ENCODE measurements around the gene CSMD2.

CSMD2 gene

DNA sequence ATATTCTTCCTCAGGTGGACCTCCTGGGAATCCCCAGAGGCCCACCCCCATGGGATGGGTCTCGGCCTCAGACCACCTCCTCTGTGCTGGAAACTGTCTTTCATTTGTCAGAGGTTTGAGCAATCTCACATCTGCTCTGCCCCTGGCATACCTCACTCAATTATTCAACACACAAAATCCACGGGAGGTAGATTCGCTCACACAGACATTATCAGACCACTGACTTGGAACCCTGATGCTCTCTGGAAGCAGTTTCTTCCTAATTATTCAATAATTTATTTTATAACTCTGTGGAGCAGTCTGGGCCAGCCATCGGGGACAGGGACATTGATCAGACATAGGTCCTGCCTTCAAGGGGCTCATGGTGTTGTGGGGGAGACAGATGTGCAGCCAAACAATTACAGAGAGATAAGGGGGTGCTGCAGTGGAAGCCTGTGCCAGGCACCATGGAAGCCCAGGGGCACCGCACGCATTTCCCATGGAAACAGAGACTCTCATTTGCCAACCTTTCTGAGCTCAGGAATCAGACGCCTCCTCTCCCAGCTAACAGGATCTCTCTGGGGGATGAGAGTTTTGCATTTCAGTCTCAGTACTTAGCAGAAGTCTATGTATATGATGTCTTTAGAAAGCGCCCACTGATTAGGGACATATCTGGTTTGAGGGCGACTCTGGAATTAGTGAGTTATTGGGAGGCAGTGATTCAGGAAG lies 204.7 kb downstream of the CSMD2 start:
- DNase-seq (ENCODE audit: low read depth), result no peak

DNA sequence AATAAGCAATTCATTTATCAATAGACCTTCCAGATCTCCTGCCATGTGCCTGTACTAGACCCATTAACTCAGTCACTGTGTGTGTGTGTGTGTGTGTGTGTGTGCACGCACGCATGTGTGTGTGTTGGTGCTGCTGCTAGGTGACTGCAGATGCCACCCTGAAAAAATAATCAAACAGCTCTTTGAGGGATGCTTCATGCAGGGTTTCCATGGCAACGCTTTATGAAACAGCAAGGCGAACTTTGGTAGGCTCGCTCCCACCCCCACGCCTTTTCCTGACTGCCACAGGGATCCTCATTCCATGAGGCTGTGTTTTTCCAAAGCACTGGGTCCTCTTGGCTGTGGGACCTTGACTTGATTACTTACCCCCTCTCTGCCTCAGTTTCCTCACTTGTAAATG lies 207.2 kb downstream of the CSMD2 start:
- no peak for DNase-seq (ENCODE audit: low read depth)

DNA sequence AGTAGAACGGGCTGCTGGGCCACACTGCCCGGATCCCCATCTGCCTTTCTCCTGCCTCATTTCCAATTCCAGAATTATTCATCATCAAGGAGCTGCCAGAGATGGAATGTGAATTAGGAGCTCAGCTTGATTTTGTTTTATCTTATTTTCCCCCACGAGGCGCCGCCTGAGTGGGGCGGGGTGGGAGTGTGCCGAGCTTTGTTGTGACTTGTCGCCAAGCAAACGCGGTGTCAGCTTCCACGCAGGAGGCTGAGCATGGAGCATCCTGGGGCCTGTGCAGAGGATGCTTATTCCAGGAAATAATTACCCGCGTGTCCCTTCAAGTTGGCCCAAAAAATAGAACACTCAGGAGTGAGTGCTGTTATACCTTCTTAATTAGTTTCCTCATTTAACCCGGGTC lies 209.9 kb downstream of the CSMD2 start:
- no peak for DNase-seq (ENCODE audit: low read depth)

DNA sequence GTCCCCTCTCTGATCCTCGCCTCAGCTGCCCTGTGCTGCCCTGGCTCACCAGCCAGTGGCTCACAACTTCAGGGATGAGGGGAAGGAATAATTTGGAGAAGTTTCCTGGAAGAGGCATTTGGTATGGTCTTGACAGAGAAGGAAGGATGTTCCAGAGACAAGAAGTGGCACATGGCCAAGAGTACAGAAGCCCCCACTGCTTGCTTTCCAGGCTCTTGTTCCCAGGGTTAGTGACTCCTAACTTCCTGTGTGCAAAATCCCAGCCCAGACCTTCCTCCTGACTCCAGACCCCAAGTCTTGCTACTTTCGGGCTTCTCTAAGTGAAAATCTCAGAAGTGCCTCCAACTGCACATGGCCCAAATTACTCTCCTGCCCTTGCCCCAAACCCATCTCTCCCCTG lies 215.5 kb downstream of the CSMD2 start:
- no peak for DNase-seq (ENCODE audit: low read depth)

DNA sequence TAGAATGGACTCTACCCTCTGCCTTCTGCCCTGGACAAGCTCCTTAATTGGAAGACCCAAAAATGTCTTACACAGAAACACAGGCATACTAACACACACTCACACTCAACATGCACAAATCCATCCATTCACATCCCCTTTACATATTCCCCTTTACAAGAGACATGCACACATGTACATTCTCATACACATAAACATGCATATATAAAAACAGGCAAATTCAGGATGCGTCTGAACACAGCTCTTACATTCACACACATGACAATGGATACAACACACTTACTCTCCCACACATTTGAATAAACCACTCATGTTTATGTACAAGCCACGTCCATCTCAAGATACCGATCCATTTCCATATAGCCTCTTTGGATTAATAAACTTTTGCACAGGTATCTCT lies 216.7 kb downstream of the CSMD2 start:
- DNase-seq (ENCODE audit: low read depth), result no peak

DNA sequence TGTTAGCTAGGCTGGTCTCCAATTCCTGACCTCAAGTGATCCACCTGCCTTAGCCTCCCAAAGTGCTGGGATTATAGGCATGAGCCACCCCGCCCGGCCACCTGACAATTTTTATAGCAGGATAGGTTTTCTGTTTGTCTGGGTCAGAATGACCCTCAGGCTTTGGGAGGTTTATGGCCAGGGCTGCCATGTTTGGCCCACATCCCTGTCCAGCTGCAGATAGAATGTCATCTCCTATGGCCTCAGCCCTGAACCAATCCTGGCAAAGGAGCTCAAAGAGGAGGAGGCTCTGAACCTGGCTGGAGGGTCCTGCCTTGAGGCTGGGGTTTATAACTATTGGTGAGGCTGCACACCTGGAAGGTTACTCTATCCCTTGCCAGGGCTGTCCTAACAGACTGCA lies 218.2 kb downstream of the CSMD2 start:
- no peak for DNase-seq (ENCODE audit: low read depth)

DNA sequence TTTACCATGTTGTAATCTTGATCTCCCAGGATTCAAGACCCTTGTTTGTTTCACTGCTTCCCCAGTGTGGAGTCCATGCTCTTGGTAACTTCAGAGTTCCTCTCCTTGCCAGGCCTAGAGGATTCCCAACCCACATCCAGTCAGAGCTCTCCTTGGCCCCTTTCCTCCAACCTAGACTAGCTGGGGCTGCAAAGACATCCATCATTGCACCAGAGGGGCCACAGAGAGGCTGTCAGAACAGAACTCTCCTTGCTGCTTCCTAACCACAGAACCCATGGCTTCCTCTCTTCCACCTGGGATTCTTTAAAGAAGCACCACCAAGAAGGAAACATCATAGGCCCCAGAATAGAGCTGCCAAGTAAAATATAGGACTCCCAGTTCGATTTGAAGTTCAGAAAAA lies 220.2 kb downstream of the CSMD2 start:
- no peak for DNase-seq (ENCODE audit: low read depth)

DNA sequence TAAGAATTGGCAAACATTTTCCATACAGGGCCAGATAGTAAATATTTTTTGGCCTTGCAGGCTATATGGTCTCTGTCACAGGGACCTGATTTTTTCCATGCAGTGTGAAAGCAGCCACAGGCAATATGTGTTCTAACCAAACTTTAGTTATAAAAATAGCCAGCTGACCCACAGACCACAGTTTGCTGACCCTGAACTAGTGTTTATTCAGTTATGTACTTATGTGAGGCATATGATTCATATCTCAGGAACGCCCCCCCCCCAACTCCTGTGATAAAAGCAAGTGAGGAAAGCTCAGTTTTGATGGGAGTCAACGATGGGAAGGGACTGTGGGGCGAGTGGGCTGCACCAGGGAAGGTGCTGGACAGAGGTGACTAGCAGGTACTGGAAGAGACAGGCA lies 221.1 kb downstream of the CSMD2 start:
- DNase-seq (ENCODE audit: low read depth), result no peak

DNA sequence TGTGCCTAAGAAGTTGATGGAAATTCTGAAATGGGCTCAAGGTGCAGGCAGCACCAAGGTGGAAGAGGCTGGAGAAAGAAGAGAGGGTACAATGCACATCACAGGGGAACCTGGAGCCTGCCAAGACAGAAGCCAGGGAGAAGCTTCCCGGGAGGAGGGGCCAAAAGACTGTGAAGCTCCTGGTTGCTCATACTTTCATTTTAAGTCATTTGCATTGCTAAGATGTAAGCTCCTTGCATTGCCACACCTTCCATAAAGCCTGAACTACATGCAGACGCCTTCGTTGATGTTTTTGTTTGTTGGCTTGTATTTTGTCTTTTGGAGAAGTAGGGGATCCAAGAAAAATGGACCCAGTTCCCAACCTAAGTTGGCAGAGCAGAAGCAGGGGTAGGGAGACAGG lies 232.2 kb downstream of the CSMD2 start:
- DNase-seq (ENCODE audit: low read depth), result no peak

DNA sequence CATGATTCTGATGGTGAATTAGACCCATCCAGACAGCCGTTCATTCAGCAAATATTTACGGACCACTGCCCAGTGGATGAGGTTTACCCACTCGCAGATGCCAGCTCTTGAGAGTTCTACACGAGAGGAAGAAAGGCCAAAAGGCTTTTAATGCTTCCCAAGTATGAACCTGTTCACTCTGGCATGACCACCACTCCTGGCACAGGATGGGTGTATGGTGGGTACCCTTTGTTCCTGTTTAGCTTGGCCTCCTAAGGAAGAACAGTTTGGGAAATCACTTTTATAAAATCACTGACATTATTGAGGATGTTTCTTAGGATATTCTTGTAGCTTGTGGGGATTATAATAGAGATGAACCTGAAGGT lies 233.9 kb downstream of the CSMD2 start:
- DNase-seq (ENCODE audit: low read depth), result no peak

DNA sequence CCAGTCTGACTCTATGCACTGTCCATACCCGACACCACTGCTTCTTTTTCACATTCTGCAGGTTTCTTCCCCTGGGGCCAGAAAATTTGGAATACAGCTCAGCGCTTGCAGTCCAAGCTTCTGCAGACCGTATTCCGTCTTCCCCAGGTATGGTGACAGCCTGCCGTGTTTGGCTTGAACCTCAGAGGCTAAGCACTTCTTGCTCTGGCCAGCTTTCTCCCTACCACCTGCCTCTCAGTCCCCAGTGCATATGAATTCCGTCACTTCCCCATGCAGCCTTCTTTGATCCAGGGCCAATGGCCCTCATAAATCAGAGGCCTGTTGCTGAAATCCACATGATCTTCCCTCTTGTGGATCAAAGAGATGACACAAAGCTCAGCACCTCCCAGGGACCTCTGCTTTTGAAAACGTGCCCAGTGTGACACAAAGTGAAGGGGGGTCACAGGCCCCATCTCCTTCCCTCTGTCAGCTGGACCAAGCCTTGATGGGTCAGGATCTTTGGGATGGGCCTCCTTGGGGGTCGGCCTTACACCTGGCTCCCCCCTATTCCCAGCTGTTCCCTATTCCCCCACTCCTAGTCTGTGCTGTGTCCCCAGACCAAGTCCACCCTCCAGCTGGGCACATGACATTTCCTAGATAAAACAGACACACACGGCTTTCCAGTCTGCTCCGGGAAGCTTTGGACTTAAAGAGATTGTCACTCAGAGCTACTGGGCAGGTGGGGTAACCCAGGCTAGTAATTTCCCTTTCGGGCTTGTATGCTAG lies 234.5 kb downstream of the CSMD2 start:
- DNase-seq (ENCODE audit: low read depth), result no peak

DNA sequence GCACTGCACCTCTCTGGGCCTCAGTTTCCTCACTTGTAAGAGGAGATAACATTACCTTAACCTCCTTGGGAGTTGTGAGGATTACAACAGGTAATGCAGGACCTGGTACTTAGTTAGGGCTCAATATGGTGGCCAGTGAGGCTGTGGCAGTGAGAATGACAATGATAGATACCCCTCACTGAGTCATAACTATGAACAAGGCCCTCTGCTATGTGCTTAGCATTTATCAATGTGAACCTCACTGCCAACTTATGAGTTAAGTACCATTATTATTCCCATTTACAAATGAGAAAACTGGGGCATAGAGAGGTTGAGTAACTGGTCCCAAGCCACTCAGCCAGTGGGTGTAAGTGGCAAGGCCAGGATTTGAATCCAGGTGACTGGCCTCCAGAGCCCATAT lies 236.8 kb downstream of the CSMD2 start:
- no peak for DNase-seq (ENCODE audit: low read depth)

DNA sequence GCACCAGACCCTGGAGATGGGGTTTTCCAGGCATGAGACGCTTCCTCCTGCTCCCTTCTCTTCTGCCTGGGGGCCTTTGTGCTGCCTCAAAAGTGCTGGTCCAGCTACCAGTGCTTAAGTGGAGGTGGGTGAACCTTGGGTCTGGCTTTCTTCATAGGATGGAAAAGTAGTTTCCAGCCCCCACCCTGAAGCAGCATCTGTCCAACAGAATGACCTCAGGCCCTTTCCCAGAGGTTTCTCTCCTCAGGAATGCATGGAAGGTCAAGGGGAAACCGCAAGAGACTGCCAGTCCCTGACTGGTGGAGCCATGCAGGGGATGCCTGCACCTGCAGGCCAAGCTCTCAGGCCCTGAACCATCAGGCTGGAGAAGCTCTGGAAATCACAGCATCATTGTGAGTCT lies 237.3 kb downstream of the CSMD2 start:
- no peak for DNase-seq (ENCODE audit: low read depth)

DNA sequence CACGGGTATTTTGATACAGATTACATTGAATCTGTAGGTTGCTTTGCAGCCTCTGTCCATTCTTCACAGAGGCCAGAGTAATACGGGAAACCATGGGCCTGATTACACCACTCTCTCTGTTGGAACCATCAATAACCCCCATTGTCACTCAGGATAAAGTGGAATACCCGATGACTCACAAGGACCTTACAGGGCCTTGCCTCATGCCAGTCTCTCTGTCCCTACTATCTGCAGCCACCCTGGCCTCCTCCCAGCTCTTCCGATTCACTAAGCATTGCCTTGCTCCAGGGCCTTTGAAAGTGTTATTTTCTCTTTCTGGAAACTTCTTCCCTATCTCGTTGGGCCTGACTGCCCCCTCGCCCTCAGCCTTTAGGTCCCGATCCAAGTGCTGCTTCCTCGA lies 239.4 kb downstream of the CSMD2 start:
- DNase-seq (ENCODE audit: low read depth), result no peak

DNA sequence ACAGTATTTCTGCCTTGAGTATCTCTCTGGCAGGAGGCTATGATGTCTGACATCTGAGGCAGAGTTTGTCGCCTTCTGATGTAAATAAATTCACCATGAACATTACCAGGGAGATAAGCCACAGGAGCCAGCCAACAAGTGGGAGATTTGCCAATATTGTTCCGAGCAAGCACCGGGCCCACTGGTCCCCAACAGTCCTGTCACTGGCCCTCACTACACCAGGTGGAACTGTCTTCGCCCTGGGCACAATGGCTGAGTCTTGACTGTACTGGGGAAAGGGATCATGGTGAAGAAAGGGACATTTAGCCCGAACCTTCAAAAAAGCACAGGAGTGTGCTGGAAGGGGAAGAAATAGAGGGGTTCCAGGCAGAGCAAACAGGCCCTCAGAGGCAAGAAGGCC lies 243.7 kb downstream of the CSMD2 start:
- DNase-seq (ENCODE audit: low read depth), result no peak

DNA sequence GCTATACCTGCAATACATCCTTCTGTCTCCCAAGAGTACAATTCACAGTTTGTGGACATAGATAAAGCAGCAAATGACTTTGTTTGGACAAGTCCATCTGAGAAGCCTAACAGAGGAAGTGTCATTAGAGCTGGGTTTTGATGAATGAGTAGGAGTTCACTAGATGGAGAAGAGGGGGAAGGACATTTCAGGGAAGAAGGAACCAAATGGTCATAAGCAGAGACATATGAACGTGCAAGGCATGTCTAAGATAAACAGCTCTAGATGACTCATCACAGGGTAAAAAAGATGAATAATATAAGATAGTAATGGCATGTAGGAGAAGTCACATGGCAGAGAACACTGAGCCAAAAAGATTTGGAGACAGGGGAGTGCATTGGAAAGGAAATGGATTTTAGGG lies 246.7 kb downstream of the CSMD2 start:
- DNase-seq (ENCODE audit: low read depth), result no peak

DNA sequence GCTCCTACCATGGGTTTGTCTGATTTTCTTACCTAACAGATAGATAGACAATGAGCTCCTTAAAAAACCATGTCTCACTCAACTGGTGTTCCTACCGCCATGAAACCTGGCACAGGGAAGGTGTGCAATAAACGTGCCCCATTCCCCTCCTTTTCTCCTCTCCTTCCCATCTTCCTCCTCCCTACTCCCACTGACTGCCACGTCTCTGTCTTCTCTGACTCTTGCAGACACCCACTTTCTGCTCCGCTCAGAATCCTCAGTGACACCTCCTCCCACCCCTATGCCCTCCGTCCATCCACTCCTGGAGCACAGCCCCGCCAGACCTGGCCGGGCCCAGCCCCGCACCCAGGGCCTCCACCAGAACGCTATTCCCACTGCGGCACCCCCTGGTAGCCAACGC lies 248.2 kb downstream of the CSMD2 start:
- no peak for DNase-seq (ENCODE audit: low read depth)

DNA sequence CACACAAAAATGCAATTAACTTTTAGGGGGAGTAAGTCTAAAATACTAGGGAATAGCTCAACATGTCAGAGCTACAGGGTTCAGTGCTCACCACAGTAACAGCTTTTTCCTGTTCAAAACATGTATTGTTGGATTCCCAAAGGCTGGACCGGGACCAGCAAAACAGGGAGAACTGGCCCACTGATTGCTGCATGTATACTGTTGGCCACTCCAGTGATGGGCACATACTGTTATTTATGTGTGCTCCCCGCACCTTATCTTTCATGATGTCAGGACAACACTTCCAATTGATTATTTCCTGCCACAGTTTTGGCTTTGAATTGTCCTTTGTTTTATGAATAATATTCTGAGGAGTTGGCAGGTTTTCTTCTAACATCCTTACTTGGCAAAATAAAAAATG lies 250.5 kb downstream of the CSMD2 start:
- no peak for DNase-seq (ENCODE audit: low read depth)

DNA sequence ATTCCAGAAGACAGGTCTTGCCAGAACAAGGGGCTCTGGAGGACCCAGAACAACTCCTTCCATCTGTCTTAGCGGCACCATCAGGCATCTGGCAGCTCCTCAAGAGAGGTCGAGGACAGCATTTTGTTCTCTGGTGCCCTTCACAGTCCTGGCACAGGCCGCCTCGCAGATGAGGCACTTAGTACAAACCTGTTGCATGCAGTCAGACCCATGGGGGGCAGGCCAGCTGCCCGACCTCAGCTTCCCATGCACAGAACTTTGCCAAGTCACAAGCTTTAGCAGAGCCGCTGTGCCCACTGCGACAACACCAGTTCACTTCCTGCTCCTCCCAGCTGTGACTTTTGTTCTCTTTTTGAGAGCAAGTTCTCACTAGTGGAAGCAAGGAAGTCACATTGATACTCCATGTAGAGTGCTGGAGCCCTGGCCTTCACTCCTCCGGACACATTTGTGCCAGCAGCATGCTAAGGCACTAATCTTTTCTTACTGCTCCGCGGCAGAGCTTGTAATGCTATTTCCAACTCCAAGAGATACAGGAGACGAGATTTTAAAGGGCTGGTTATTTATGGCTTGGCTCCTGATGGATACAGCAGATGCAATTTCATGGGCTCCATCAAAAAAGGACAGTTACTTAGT lies 256.6 kb downstream of the CSMD2 start:
- no peak for DNase-seq (ENCODE audit: low read depth)

DNA sequence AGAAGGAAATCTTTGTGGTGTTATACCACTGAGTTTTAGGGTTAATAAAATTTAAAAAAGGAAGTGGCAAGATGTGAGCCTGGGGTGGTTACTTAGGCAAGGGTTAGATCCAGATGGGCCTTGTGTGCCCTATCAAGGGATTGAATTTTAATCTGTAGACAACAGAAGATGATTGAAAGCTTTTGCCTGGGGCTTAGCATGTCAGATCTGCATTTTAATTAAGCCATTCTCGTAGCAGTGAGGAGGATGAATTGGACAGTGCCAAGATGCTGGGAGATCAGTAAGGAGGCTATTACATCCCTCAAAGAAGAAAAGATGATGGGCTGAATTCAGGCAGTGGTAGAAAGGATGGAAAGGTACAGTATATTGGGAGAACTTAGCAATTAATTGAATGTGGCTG lies 258.9 kb downstream of the CSMD2 start:
- DNase-seq (ENCODE audit: low read depth), result no peak

DNA sequence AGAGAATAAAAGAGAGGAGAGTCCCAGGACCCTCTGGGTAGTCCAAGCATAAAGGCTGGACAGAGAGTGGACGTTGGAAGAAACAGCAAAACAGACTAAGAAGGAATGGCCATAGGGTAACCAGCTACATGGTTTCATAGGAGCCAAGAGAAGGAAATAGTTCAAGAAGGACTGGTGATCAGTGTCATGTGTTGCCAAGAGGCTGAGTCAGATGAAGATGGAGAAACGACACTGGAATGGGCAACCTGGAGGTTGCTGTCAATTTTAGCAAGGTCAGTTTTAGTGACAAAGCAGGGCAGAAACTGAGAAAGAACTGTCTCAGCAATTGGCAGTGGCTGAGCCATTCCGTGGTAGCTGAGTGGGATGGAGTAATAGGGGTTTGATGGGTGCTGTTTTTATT lies 259.8 kb downstream of the CSMD2 start:
- DNase-seq (ENCODE audit: low read depth), result no peak

DNA sequence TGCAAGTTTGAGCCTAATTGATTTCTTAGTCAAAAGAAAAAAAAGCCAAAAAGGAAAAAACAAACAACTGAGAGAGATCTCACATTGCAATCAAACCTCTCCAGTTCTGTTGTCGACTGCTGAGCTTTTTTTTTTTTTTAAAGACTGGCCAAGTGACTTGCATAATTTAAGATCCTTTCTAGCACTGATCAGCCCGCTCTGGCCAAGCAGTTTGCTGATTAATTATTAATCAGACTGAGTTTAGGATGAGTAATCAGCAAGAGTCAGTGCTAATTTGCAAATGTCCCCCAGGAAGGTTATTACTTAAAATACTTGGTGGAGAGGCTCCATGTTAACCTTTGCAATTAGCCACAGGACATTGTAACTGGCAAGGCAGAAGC lies 261.8 kb downstream of the CSMD2 start:
- no peak for DNase-seq (ENCODE audit: low read depth)

DNA sequence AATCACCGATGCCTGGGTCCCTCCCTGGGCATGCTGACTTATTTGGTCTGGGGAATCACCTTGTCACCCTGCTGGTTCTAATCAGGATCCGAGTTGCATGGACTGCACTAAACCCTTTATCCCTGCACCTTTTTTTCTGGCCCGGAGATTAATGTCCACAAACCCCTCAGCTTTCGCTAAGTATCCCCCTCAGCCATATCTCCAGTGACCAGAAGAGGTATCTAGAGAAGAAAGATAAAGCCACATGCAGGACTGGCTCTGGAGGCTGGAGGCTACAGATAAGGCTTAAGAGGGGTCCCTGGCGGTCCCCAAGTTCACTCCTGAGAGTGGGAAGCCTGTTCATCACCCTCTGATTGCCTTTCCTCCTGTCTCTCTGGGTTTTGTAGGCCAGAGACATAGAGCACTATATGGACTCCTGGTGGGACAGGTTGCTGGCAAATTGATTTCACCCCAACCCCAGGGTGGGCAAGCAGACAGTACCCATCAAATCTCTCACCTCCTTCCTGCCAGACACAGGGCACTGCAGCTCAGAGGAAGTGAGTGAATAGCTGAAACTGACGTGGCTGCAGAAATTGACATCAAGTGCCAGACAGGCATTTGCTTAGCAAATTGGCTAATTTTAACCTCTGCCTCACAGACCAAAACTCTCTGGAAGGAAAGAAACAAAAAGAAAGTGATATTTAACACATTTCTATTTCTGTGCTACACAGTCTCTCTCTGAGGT lies 262.4 kb downstream of the CSMD2 start:
- no peak for DNase-seq (ENCODE audit: low read depth)
